ENCODE results near the gene BOC. TPM values are rescaled to one million over a fixed set of nuclear protein-coding genes. Genes with fewer than 3 reads are reported as not detected.

The BOC gene
- total RNA-seq, 1 donor from 2014 or later: 4.2 TPM

DNA sequence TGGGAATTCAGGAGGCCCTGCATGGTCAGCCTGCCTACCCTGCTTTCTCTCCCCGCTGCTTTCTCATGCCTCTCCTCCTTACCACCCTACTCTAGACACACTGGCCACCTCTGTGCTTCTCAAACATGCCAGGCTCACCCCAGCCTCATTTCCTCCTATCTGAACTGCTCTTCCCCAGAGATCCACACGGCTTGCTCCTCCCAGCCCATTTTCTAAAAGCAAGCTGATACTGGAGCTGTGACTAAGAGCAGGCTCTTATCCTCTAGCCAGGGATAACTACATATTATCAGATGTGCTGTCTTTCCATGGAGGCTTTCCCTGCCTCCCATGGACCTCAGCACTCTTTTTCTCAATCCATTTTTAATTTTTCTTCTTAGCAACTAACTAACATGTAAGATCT lies 85.9 kb downstream of the BOC start:
- Mint-ChIP-seq H3K9me3 (no peaks in the 10 kb centered on the region), H3K27me3 (ENCODE audit: low read depth) (peaks cover 3% of the 10 kb centered on the region), H3K27ac (no peak overlapping the region), H3K36me3 (ENCODE audit: low read depth) (no peaks in the 10 kb centered on the region), H3K4me1 (ENCODE audit: low read depth) (no peaks in the 10 kb centered on the region), H3K4me3 (ENCODE audit: low read depth) (no peak overlapping the region)
- intact Hi-C loops (cut with micrococcal nuclease): no loop called here
- DNase-seq (ENCODE audit: low spot score): no peak

DNA sequence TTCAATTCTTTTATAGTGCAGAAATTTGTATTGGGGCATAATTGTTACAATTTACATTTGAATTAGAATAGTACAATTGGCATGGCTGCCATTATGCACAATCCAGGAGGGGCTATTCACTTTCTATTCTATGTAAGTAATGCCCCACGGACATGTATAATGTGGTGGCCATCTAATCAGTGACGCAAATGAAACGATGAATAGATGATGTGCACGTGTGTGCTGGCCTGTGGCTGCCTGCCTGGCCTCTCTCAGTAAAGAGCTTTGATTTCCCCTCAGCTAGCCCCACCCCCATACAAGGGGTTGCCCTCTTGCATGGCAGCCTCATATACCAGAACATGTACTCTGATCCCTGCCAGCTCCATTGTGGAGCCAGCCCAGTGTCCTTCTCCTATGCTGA lies 86.5 kb downstream of the BOC start:
- intact Hi-C loops (cut with micrococcal nuclease): no loop called here
- Mint-ChIP-seq H3K4me1 (ENCODE audit: low read depth) (no peaks in the 10 kb centered on the region), H3K9me3 (no peaks in the 10 kb centered on the region), H3K27ac (no peak overlapping the region), H3K36me3 (ENCODE audit: low read depth) (no peaks in the 10 kb centered on the region), H3K27me3 (ENCODE audit: low read depth) (peaks cover 3% of the 10 kb centered on the region), H3K4me3 (ENCODE audit: low read depth) (no peak overlapping the region)
- no peak for DNase-seq (ENCODE audit: low spot score)

DNA sequence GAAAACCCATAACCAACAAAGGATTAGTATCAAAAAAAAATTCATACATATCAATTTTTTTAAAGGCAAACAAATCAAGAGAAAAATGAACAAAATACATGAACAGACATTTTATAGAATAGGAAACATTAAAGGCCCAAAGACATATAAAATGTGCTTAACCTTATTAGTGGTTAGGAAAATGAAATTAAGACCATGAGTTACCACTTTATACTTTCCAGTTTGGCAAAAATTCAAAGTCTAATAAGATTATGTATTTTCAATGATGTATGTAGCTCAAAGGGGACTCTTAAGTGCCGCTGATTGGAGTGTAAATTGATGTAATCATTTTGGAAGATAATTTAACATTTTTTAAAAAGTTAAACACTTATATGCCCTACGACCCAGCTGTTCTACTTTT lies 89.2 kb downstream of the BOC start:
- Mint-ChIP-seq H3K9me3 (no peaks in the 10 kb centered on the region), H3K4me1 (ENCODE audit: low read depth) (no peaks in the 10 kb centered on the region), H3K27ac (no peak overlapping the region), H3K27me3 (ENCODE audit: low read depth) (peaks cover 3% of the 10 kb centered on the region), H3K4me3 (ENCODE audit: low read depth) (no peak overlapping the region), H3K36me3 (ENCODE audit: low read depth) (no peaks in the 10 kb centered on the region)
- intact Hi-C loops (cut with micrococcal nuclease): no loop called here
- DNase-seq (ENCODE audit: low spot score): no peak

DNA sequence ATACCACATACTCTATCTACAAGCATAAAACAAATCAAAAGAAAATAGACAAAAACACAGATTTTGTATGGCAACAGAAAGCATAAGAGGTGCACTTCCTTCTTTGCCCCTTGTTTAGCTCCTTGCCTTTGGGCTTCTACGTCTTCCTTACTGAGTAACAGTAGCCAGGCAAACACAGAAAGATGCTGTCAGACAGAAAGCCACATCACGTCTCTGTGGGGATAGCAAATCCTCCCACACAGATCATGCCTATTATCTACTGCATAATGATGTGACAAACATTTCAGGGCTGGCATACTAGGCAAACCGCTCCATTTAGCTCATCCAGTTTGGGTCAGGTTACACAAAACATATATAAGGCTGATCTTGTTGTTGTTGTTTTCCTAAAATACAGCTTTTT lies 92.7 kb downstream of the BOC start:
- no peaks in the 10 kb centered on the region for H3K9me3 Mint-ChIP-seq
- no peaks in the 10 kb centered on the region for H3K36me3 Mint-ChIP-seq (ENCODE audit: low read depth)
- DNase-seq (ENCODE audit: low spot score): no peak
- intact Hi-C loops (cut with micrococcal nuclease): no loop called here
- H3K4me1 Mint-ChIP-seq (ENCODE audit: low read depth): no peaks in the 10 kb centered on the region
- peaks cover 3% of the 10 kb centered on the region for H3K27me3 Mint-ChIP-seq (ENCODE audit: low read depth)
- H3K27ac Mint-ChIP-seq: no peak overlapping the region
- H3K4me3 Mint-ChIP-seq (ENCODE audit: low read depth): no peak overlapping the region

DNA sequence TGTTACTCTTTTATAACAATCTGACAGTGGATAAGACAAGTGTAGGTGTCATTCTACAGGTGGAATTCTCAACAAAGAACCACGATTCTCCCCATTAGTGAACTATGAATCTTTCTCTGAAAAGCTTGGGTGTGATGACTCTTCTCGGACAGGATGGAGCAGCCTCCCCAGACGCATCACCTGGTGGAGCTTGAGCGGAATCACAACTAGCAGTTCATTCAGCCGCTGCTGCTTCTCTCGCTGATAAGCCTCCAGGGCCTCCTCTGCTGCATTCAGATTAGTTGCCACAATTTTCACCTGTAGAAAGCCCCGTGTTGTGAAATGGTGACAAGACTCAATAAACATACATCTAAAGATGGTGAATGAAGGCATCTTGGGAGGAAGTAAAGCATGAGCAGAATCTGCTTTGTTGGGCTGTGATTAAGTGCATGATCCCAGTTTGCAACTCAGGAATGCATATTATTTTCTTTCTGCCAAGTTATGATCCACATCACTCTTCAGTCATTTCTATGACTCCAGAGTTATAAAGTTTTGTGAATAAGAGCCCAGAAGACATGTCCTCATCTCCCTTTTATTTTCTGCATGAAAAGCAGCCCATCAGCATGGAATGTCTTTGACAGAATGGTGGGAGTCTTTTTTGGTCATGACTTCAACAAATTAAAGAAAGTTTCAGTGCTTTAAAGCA lies 93.6 kb downstream of the BOC start:
- H3K27me3 Mint-ChIP-seq (ENCODE audit: low read depth): peaks cover under 1% of the 10 kb centered on the region

DNA sequence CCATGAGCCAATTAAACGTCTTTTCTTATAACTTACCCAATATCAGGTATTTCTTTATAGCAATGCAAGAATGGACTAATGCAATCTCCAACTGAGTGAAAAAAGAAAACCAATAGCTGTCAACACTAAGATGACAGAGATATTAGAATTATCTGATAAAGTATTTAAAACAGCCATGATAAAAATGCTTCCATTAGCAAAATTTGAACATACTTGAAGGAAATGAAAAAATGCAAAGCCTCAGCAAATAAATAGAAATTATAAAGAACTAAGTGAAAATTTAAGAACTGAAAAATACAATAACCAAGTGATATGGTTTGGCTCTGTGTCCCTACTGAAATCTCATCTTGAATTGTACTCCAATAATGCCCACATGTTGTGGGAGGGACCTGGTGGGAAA lies 99.6 kb downstream of the BOC start:
- Mint-ChIP-seq H3K4me1 (ENCODE audit: low read depth) (no peaks in the 10 kb centered on the region), H3K27me3 (ENCODE audit: low read depth) (no peaks in the 10 kb centered on the region)
- intact Hi-C loops (cut with micrococcal nuclease): no loop called here

More for the DNA sequence above, 93.6 kb downstream of the BOC start:
- Mint-ChIP-seq H3K4me3 (ENCODE audit: low read depth) (no peak overlapping the region), H3K27ac (no peak overlapping the region), H3K4me1 (ENCODE audit: low read depth) (no peaks in the 10 kb centered on the region), H3K9me3 (no peaks in the 10 kb centered on the region), H3K36me3 (ENCODE audit: low read depth) (no peaks in the 10 kb centered on the region)
- intact Hi-C loops (cut with micrococcal nuclease): no loop called here
- no peak for DNase-seq (ENCODE audit: low spot score)

DNA sequence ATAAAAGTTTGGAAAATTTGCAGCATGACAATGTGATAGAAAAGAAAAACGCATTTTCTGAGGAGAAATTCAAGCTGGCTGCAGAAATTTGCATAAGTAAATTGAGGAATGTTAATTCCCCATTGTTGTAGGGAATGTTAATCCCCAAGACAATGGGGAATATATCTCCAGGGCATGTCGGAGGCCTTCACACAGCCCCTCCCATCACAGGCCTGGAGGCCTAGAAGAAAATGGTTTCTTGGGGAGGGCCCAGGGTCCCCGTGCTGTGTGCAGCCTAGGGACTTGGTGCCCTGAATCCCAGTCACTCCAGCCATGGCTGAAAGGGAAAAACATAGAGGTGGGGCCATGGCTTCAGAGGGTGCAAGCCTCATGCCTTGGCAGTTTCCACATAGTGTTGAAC lies 101.1 kb downstream of the BOC start:
- H3K36me3 Mint-ChIP-seq (ENCODE audit: low read depth): peaks cover 4% of the 10 kb centered on the region
- H3K4me1 Mint-ChIP-seq (ENCODE audit: low read depth): no peaks in the 10 kb centered on the region
- H3K27me3 Mint-ChIP-seq (ENCODE audit: low read depth): no peaks in the 10 kb centered on the region
- intact Hi-C loops (cut with micrococcal nuclease): no loop called here
- H3K27ac Mint-ChIP-seq: no peak overlapping the region
- H3K9me3 Mint-ChIP-seq: peaks cover 31% of the 10 kb centered on the region
- DNase-seq (ENCODE audit: low spot score): no peak
- no peak overlapping the region for H3K4me3 Mint-ChIP-seq (ENCODE audit: low read depth)

More for the DNA sequence above, 99.6 kb downstream of the BOC start:
- Mint-ChIP-seq H3K4me3 (ENCODE audit: low read depth) (no peak overlapping the region), H3K9me3 (peaks cover 27% of the 10 kb centered on the region), H3K27ac (no peak overlapping the region), H3K36me3 (ENCODE audit: low read depth) (peaks cover 4% of the 10 kb centered on the region)
- DNase-seq (ENCODE audit: low spot score): no peak

DNA sequence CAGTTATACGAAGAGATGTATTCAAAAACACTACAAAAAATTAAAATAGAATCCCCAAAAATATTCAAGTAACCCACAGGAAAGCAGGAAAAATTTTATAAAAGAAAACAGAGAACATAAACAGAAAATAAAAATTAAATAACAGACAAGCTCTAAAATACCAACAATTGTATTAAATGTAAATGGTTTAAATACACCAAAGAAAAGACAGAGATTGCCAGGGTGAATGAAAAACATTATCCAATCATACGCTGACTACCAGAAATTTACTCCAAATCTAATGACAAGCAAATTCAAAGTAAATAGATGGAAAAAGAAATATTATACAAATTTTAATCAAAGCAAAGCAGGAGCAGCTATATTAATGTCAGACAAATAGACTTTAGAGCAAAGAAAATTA lies 103.6 kb downstream of the BOC start:
- Mint-ChIP-seq H3K27ac (no peak overlapping the region), H3K27me3 (ENCODE audit: low read depth) (no peaks in the 10 kb centered on the region), H3K4me1 (ENCODE audit: low read depth) (no peaks in the 10 kb centered on the region), H3K4me3 (ENCODE audit: low read depth) (no peak overlapping the region), H3K36me3 (ENCODE audit: low read depth) (peaks cover 4% of the 10 kb centered on the region), H3K9me3 (peaks cover 31% of the 10 kb centered on the region)
- intact Hi-C loops (cut with micrococcal nuclease): no loop called here
- no peak for DNase-seq (ENCODE audit: low spot score)

DNA sequence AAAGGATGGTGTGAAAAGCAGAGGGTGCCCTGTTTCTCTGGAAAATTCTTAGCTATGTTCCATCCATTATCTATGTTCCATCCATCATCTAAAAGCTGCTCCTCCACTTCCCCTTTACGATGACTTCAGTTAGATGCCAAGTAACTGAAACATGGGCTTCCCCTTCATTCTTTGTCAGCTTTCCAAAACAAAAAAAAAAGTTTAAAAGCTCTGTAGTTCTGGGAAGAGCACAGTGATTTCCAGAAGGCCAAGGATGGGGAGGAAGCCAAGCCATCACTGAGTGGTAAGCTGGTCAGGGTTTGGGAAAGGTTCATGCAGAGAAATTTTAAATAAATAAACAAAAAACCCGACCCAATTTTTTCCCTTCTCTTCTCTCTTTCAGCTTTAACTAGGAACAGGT lies 118.4 kb downstream of the BOC start:
- intact Hi-C loops (cut with micrococcal nuclease): no loop called here
- Mint-ChIP-seq H3K4me3 (ENCODE audit: low read depth) (no peak overlapping the region), H3K27ac (no peak overlapping the region), H3K4me1 (ENCODE audit: low read depth) (no peaks in the 10 kb centered on the region), H3K9me3 (no peaks in the 10 kb centered on the region), H3K36me3 (ENCODE audit: low read depth) (no peaks in the 10 kb centered on the region), H3K27me3 (ENCODE audit: low read depth) (no peaks in the 10 kb centered on the region)
- no peak for DNase-seq (ENCODE audit: low spot score)

DNA sequence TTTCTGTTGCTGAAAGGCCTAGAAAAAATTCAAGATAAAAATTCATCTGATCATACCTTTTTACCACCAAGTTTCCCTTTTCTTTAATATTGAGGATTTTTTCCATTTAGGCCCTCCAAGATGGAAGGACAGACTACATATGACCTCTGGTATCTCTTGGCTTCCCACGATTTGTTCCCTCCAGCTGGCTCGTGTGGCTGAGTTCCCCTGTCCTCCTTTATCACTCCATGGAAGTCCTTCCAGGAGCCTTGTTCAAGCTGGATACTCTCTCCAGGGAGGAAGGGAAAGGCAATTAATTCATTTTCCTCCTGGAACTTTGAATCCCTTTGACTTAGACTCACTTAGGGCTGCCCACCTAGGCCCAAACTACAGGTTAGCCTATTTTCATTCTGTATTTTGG lies 119.4 kb downstream of the BOC start:
- no peaks in the 10 kb centered on the region for H3K4me1 Mint-ChIP-seq (ENCODE audit: low read depth)
- H3K9me3 Mint-ChIP-seq: no peaks in the 10 kb centered on the region
- intact Hi-C loops (cut with micrococcal nuclease): no loop called here
- no peak for DNase-seq (ENCODE audit: low spot score)
- no peak overlapping the region for H3K4me3 Mint-ChIP-seq (ENCODE audit: low read depth)
- H3K27ac Mint-ChIP-seq: no peak overlapping the region
- H3K27me3 Mint-ChIP-seq (ENCODE audit: low read depth): no peaks in the 10 kb centered on the region
- no peaks in the 10 kb centered on the region for H3K36me3 Mint-ChIP-seq (ENCODE audit: low read depth)

DNA sequence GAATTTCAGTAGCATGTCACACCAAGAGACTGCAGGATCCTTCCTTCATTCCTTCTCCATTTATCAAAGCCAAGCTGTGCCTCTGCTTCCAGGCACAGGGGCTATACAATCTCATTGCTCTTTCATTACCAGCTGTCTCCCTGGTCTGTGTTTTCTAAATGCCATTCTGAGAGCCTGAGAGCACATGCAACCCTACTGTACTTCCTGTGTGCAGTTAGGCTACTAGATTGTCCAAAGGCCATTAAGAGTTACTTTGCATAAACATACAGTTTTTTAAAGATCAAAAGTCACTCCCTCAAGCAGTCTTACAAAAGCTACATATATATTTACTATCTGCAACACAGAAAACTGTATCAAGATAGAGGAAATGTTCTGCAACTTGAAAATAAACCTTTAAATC lies 119.8 kb downstream of the BOC start:
- no peak overlapping the region for H3K27ac Mint-ChIP-seq
- DNase-seq (ENCODE audit: low spot score): no peak
- no peaks in the 10 kb centered on the region for H3K4me1 Mint-ChIP-seq (ENCODE audit: low read depth)
- no peaks in the 10 kb centered on the region for H3K9me3 Mint-ChIP-seq
- no peak overlapping the region for H3K4me3 Mint-ChIP-seq (ENCODE audit: low read depth)
- no peaks in the 10 kb centered on the region for H3K27me3 Mint-ChIP-seq (ENCODE audit: low read depth)
- no peaks in the 10 kb centered on the region for H3K36me3 Mint-ChIP-seq (ENCODE audit: low read depth)
- intact Hi-C loops (cut with micrococcal nuclease): no loop called here

Other genes with a start within 250 kb of the BOC start
- gene CD200R1, start 236.5 kb upstream of the BOC start, total RNA-seq: 3.4 and 4.1 TPM in 2 replicates
- gene GTPBP8, start 220.6 kb upstream of the BOC start, total RNA-seq: 17.6 and 22.7 TPM in 2 replicates
- gene CFAP44, start 229.9 kb downstream of the BOC start, total RNA-seq: 2.0 and 3.1 TPM in 2 replicates

All from activated T-helper 2 cell treated with anti-CD3 and anti-CD28 coated beads, Interferon-gamma antibody, Interleukin-2, Interleukin-4, amounts not matched to agents 10 μg/mL and 5 μg/mL and 100 μg/mL, durations not matched to agents 14 hours and 24 hours and 36 hours (primary cell).